Measurements from ENCODE around the gene IQCB1. TPM values are rescaled to one million over a fixed set of nuclear protein-coding genes. Genes with fewer than 3 reads are reported as not detected.

IQCB1 gene
- total RNA-seq, 1 donor from 2014 or later: 12.3 TPM

GRCh38 chr3:121817753-121818152 is 17.1 kb downstream of the IQCB1 start:
- no peaks in the 10 kb centered on the region for H3K27me3 ChIP-seq
- H3K4me3 ChIP-seq: no peak overlapping the region
- no peak for TF ChIP-seq POLR2A (IDR thresholded peaks at IDR 0.05)
- TF ChIP-seq CTCF (IDR thresholded peaks at IDR 0.05): no peak
- no peak for TF ChIP-seq POLR2AphosphoS5 (IDR thresholded peaks at IDR 0.05; ENCODE audit: insufficient read depth in 1 of 2, low read depth in 1 of 2)
- H3K27ac ChIP-seq: no peak overlapping the region
- H3K4me1 ChIP-seq: no peaks in the 10 kb centered on the region
- intact Hi-C loops (cut with DNase I): no loop called here
- no peaks in the 10 kb centered on the region for H3K9me3 ChIP-seq
- no peak for DNase-seq (ENCODE audit: extremely low spot score in 2 of 2)
- H3K36me3 ChIP-seq: peaks cover 0 to 13% of the 10 kb centered on the region in 2 donors

- Histone ChIP-seq H3K4me1 (no peaks in the 10 kb centered on the region), H3K9me3 (no peaks in the 10 kb centered on the region), H3K27ac (no peak overlapping the region), H3K27me3 (no peaks in the 10 kb centered on the region), H3K36me3 (peaks cover 0 to 46% of the 10 kb centered on the region in 2 donors), H3K4me3 (no peak overlapping the region)
- intact Hi-C loops (cut with DNase I): no loop called here
- TF ChIP-seq POLR2A (IDR thresholded peaks at IDR 0.05) (no peak), POLR2AphosphoS5 (IDR thresholded peaks at IDR 0.05; ENCODE audit: insufficient read depth in 1 of 2, low read depth in 1 of 2) (no peak)
- DNase-seq (ENCODE audit: extremely low spot score in 2 of 2): no peak
Measured at GRCh38 chr3:121809249-121809648, 25.6 kb downstream of the IQCB1 start.

DNA sequence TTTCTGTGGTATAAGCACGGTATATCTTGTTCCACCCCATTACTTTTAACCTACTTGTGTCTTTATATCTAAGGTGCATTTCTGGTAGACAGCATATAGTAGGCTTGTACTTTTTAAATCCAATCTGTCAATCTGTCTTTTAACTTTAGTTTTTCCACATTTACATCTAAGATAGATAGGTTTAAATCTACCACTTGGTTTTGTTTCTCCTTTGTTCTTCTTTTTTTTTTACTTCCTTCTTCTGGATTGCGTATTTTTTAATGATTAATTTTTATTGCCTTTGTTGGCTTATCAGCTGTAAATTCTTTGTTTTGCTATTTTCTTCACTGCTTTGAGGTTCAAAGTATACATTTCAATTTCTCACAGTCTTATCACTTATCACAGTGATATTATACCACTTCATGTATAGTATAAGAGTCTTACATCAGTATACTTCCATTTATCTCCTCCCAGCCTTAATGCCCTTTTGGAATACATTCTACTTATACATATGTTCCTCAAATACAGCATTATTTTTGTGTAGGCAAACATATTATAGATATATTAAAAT is 31.0 kb downstream of the IQCB1 start:
- no peak overlapping the region for H3K4me3 ChIP-seq
- H3K9me3 ChIP-seq: no peaks in the 10 kb centered on the region
- H3K27ac ChIP-seq: no peak overlapping the region
- no peak for TF ChIP-seq POLR2AphosphoS5 (IDR thresholded peaks at IDR 0.05; ENCODE audit: insufficient read depth in 1 of 2, low read depth in 1 of 2)
- no peak for TF ChIP-seq CTCF (IDR thresholded peaks at IDR 0.05)
- no peak for TF ChIP-seq POLR2A (IDR thresholded peaks at IDR 0.05)
- intact Hi-C loops (cut with DNase I): no loop called here
- peaks cover 0 to 31% of the 10 kb centered on the region in 2 donors for H3K36me3 ChIP-seq
- no peaks in the 10 kb centered on the region for H3K4me1 ChIP-seq
- H3K27me3 ChIP-seq: no peaks in the 10 kb centered on the region
- no peak for DNase-seq (ENCODE audit: extremely low spot score in 2 of 2)

- H3K4me1 ChIP-seq: no peaks in the 10 kb centered on the region
- no peaks in the 10 kb centered on the region for H3K9me3 ChIP-seq
- H3K36me3 ChIP-seq: peaks cover 0 to 21% of the 10 kb centered on the region in 2 donors
- no peak for DNase-seq (ENCODE audit: extremely low spot score in 2 of 2)
- H3K27ac ChIP-seq: no peak overlapping the region
- no peaks in the 10 kb centered on the region for H3K27me3 ChIP-seq
- intact Hi-C loops (cut with DNase I): no loop called here
- H3K4me3 ChIP-seq: no peak overlapping the region
- no peak for TF ChIP-seq POLR2A (IDR thresholded peaks at IDR 0.05)
- TF ChIP-seq POLR2AphosphoS5 (IDR thresholded peaks at IDR 0.05; ENCODE audit: insufficient read depth in 1 of 2, low read depth in 1 of 2): no peak
- TF ChIP-seq CTCF (IDR thresholded peaks at IDR 0.05): no peak
Measured at GRCh38 chr3:121800906-121801305, 34.0 kb downstream of the IQCB1 start.

- DNase-seq (ENCODE audit: extremely low spot score in 2 of 2): no peak
- no peak overlapping the region for H3K4me3 ChIP-seq
- H3K4me1 ChIP-seq: no peaks in the 10 kb centered on the region
- H3K27ac ChIP-seq: no peak overlapping the region
- no peaks in the 10 kb centered on the region for H3K27me3 ChIP-seq
- intact Hi-C loops (cut with DNase I): no loop called here
- TF ChIP-seq POLR2A (IDR thresholded peaks at IDR 0.05): no peak
- no peak for TF ChIP-seq CTCF (IDR thresholded peaks at IDR 0.05)
- TF ChIP-seq POLR2AphosphoS5 (IDR thresholded peaks at IDR 0.05; ENCODE audit: insufficient read depth in 1 of 2, low read depth in 1 of 2): no peak
- H3K9me3 ChIP-seq: no peaks in the 10 kb centered on the region
- H3K36me3 ChIP-seq: peaks cover 0 to 4% of the 10 kb centered on the region in 2 donors
Measured at GRCh38 chr3:121796970-121797369, 37.9 kb downstream of the IQCB1 start.
